Neural cell (in vitro differentiated cells): ENCODE results near the gene PDCD4.

Experiments
- EP300 ChIP-seq: fragments of 450-650 bp; conservative IDR thresholded peaks from 2 replicates; pipeline ENCODE4 v1.6.1; 2014; ENCODE audit warnings: antibody characterized with exemption, mild to moderate bottlenecking, moderate library complexity; ENCODE audit not compliant: poor library complexity, severe bottlenecking
- EZH2 ChIP-seq: fragments of 200-600, 300-800 bp; shearing (Covaris generic), sonication (generic); IDR thresholded peaks from 2 replicates; pipeline ENCODE4 v1.6.1; 2014; ENCODE audit warnings: antibody characterized with exemption, low read length, borderline replicate concordance, mild to moderate bottlenecking; ENCODE audit not compliant: insufficient read depth, poor library complexity, severe bottlenecking
- SMC3 ChIP-seq: fragments of 450-650 bp; conservative IDR thresholded peaks from 2 replicates; pipeline ENCODE4 v1.6.1; 2014; ENCODE audit warnings: antibody characterized with exemption, mild to moderate bottlenecking, moderate library complexity; ENCODE audit not compliant: poor library complexity
- TF ChIP-seq, protein P1 (sequence below): fragments of 450-650 bp; IDR thresholded peaks from 2 replicates; pipeline ENCODE4 v1.5.1; 2014; ENCODE audit warnings: antibody characterized with exemption, mild to moderate bottlenecking, moderate library complexity; ENCODE audit not compliant: poor library complexity, severe bottlenecking

DNA sequence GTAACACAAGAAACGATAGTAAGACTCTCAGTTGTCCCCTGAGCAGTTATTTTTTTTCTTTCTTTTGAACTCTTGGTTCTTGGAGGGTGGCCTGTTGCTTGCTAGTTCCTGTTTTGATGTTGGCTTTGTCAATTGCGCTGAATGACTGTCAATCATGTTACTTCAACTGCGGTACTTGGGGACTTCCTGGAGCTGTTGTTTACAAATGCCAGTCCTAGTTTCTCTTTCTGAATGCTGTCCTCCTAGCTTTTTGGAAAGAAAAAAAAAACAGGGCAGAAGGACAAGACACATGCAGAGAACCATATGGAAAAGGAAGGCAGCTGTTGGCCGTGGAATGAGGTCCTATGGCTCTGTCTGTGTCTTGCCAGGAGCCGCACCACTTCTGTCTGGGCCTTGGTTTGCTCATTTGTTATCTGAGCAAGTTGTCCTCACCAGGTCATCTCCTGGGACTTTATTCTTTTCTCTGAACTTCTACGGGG is 7.0 kb upstream of the PDCD4 start:
- TF ChIP-seq, protein P1, sequence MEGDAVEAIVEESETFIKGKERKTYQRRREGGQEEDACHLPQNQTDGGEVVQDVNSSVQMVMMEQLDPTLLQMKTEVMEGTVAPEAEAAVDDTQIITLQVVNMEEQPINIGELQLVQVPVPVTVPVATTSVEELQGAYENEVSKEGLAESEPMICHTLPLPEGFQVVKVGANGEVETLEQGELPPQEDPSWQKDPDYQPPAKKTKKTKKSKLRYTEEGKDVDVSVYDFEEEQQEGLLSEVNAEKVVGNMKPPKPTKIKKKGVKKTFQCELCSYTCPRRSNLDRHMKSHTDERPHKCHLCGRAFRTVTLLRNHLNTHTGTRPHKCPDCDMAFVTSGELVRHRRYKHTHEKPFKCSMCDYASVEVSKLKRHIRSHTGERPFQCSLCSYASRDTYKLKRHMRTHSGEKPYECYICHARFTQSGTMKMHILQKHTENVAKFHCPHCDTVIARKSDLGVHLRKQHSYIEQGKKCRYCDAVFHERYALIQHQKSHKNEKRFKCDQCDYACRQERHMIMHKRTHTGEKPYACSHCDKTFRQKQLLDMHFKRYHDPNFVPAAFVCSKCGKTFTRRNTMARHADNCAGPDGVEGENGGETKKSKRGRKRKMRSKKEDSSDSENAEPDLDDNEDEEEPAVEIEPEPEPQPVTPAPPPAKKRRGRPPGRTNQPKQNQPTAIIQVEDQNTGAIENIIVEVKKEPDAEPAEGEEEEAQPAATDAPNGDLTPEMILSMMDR = no peak
- TF ChIP-seq SMC3 (no peak), EP300 (no peak), EZH2 (no peak)
